Activated naive CD4-positive, alpha-beta T cell treated with anti-CD3 and anti-CD28 coated beads, Interleukin-2, amount 50 U/mL, for 24 hours (primary cell): Measurements from ENCODE around the gene PLA2G2C.

Experiments
- H3K27ac Mint-ChIP-seq: one replicate; pipeline ENCODE4 v1.8.0; 2021; ENCODE audit warnings: mild to moderate bottlenecking, mixed read lengths
- H3K27me3 Mint-ChIP-seq: one replicate; pipeline ENCODE4 v1.8.0; 2021; ENCODE audit warnings: mixed read lengths
- H3K36me3 Mint-ChIP-seq: one replicate; pipeline ENCODE4 v1.8.0; 2021; ENCODE audit warnings: mixed read lengths
- H3K4me1 Mint-ChIP-seq: one replicate; pipeline ENCODE4 v1.8.0; 2021; ENCODE audit warnings: mixed read lengths
- H3K4me3 Mint-ChIP-seq: one replicate; pipeline ENCODE4 v1.8.0; 2021; ENCODE audit warnings: mild to moderate bottlenecking, mixed read lengths
- H3K9me3 Mint-ChIP-seq: one replicate; pipeline ENCODE4 v1.8.0; 2021; ENCODE audit warnings: mixed read lengths

Gene PLA2G2C

DNA sequence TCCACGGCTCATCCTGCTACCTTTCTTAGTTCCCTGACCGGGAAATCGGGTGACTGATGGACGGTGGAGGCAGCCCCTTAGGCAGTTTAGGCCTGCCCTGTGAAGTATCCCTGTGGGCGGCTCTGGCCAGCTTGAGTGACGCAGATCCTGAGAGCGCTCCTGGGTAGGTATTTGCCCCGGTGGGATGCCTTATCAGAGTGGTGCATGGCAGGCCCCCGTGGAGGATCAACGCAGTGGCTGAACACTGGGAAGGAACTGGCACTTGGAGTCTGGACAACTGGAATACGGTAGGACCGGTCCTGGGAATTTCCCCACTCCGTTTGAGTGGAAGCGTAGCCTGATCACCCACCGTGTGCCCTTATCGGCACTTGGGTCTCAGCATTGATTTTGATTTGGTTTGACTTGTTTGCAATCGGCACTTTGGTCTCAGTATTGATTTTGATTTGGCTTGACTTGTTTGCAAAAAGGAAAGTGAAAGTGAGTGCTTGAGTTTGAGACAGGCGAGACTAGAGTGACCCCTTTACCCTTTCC lies 32.0 kb downstream of the PLA2G2C start:
- peak overlapping the region; percentile 49 for H3K4me3 Mint-ChIP-seq
- H3K4me1 Mint-ChIP-seq: peaks cover 12% of the 10 kb centered on the region
- no peaks in the 10 kb centered on the region for H3K9me3 Mint-ChIP-seq
- H3K36me3 Mint-ChIP-seq: no peaks in the 10 kb centered on the region
- H3K27me3 Mint-ChIP-seq: no peaks in the 10 kb centered on the region
- no peak overlapping the region for H3K27ac Mint-ChIP-seq

DNA sequence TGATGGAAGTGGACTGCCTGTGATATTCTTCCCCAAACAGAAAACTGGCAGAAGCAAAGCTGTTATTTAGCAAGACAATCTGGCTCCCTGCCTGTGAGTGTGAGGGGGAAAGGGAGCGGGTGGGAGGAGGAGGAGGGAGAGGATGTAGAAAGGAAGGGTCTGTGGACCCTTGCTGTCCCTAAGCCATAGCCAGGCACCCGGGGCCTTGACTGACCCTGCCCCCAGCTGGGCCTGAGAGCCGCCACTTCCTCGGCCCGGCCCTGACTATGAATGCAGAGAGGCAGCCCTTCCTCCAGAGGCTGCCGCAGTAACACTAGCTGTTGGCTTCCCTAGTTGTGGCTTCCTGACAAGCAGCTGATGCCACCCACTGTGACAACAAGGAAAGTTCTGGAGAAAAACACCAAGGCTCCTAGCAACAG lies 33.3 kb downstream of the PLA2G2C start:
- H3K4me1 Mint-ChIP-seq: peaks cover 12% of the 10 kb centered on the region
- H3K36me3 Mint-ChIP-seq: no peaks in the 10 kb centered on the region
- no peak overlapping the region for H3K4me3 Mint-ChIP-seq
- H3K27me3 Mint-ChIP-seq: no peaks in the 10 kb centered on the region
- no peak overlapping the region for H3K27ac Mint-ChIP-seq
- H3K9me3 Mint-ChIP-seq: no peaks in the 10 kb centered on the region

DNA sequence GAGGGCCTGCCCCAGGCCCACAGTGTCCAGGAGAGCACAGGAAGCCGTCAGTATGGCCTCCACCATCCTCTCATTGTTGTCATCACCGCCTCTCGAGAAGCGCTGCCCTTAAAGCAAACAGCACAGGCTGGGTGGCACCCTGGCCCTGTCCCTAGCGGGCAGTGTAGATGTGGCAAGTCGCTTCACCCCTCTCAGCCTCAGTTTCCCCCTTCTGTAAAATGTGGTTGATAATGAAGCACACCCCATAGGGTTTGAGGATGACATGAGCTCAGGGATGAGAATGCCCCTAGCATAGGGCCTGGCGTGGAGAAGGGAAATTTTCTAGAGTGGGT lies 33.8 kb downstream of the PLA2G2C start:
- no peak overlapping the region for H3K27ac Mint-ChIP-seq
- no peaks in the 10 kb centered on the region for H3K27me3 Mint-ChIP-seq
- no peaks in the 10 kb centered on the region for H3K9me3 Mint-ChIP-seq
- no peaks in the 10 kb centered on the region for H3K36me3 Mint-ChIP-seq
- H3K4me1 Mint-ChIP-seq: peaks cover 12% of the 10 kb centered on the region
- H3K4me3 Mint-ChIP-seq: peak overlapping the region; percentile 87

DNA sequence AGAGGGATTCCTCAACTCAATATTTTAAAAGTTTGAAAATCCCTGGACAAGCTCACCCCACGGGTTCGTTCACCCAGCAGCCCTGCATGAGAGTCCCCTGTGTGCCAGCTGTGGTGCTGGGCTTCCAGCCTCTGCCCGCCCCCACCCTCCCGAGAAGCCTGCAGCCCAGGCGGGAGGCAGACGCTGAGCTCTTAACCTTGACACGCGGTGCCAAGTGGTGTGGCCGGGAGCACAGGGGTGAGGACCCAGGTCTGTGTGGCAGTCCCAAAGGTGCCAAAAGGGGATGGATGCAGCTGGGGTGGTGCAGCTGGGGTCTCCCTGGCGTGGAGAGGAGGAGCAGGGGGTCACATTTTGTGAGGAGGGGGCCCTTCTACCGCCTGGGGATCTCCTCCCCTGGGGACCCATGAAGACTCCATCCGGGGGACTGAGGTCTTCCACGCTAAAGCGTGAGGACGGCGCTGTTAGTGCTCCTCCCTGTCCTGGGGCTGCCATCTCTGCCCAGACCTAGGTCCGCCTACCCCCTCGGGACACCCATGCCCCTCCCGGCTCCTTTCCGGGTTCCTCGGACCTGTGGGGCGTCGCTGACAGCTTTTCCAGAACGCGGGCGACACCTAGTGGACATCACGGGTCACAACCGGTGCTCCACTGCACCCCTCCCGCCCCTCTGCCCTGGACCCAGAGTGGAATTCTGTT lies 34.3 kb downstream of the PLA2G2C start:
- no peaks in the 10 kb centered on the region for H3K36me3 Mint-ChIP-seq
- no peaks in the 10 kb centered on the region for H3K27me3 Mint-ChIP-seq
- peaks cover 12% of the 10 kb centered on the region for H3K4me1 Mint-ChIP-seq
- H3K27ac Mint-ChIP-seq: no peak overlapping the region
- no peaks in the 10 kb centered on the region for H3K9me3 Mint-ChIP-seq
- H3K4me3 Mint-ChIP-seq: peak overlapping the region; percentile 87

DNA sequence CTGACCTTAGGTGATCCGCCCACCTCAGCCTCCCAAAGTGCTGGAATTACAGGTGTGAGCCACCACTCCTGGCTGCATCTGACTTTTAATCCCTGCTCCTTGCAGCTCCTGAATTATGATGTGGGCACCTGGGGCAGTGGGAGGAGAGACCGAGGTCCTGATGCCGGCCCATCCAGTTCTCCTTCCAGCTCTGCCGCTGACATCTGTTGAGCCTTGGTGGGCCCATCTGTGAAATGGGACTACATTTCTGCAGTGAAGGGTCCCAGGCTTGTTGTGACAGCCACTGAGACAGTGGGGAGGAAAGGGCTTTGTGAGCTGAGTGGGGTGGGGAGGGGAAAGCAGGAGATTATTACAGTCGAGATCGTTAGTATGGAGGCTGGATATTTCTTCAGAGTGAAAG lies 35.3 kb downstream of the PLA2G2C start:
- Mint-ChIP-seq H3K27ac (no peak overlapping the region), H3K4me3 (peak overlapping the region; percentile 13), H3K36me3 (no peaks in the 10 kb centered on the region), H3K27me3 (no peaks in the 10 kb centered on the region), H3K4me1 (peaks cover 12% of the 10 kb centered on the region), H3K9me3 (no peaks in the 10 kb centered on the region)

DNA sequence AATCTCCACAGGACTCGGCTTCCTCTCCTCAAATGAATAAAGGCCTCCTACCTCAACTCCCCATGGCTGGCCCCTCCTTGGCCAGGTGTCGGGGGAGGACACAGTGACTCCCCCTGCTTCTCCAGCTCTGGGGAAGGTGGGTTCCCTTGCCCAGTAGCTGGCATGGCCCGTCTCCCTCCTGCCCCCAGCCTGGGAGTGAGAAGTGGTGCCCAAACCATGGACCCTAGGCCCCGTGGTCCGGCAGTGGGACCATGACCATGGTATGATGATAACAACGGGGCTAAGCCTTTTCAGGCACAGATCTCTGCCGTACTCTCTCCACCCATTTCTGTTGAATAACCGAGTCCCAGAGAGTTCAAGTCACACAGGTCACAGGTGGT lies 36.0 kb downstream of the PLA2G2C start:
- peaks cover 12% of the 10 kb centered on the region for H3K4me1 Mint-ChIP-seq
- no peaks in the 10 kb centered on the region for H3K9me3 Mint-ChIP-seq
- no peaks in the 10 kb centered on the region for H3K36me3 Mint-ChIP-seq
- no peak overlapping the region for H3K4me3 Mint-ChIP-seq
- H3K27me3 Mint-ChIP-seq: no peaks in the 10 kb centered on the region
- no peak overlapping the region for H3K27ac Mint-ChIP-seq

DNA sequence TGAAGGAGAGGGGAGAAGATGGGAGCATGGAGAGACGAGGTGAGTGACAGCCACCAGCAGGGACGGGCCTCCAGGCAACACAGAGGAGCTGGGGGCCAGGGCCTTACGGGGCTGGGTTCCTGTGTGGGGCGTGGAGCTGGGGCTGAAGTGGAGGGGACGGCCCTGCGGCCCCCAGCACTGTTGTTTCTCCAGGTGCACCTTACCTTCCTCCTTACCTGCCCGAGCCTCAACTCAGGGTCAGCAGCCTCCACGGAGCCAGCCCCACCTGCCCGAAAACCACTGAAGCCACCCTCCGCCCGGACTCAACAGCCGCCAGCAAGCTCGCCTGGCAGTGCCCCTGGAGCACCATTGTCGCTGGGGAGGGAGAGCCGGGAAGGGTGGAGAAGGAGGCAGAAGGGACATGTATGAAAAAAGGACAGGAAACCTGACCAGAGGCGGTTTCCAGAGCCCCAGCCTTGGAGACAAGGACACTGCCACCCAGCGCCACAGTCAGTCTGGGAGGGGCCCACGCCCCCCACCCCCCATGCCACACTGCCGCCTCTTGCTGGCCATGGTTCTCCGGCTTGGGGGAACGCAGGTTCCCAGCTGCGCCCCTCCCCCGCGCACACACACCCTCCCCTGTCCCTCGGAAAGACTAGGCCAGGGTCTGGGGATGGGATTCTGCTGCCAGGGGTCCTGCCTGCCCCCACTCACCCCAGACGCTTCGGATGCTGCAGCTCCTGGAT lies 36.6 kb downstream of the PLA2G2C start:
- Mint-ChIP-seq H3K36me3 (no peaks in the 10 kb centered on the region), H3K9me3 (no peaks in the 10 kb centered on the region), H3K4me3 (no peak overlapping the region), H3K27me3 (no peaks in the 10 kb centered on the region), H3K4me1 (peaks cover 10% of the 10 kb centered on the region), H3K27ac (no peak overlapping the region)

DNA sequence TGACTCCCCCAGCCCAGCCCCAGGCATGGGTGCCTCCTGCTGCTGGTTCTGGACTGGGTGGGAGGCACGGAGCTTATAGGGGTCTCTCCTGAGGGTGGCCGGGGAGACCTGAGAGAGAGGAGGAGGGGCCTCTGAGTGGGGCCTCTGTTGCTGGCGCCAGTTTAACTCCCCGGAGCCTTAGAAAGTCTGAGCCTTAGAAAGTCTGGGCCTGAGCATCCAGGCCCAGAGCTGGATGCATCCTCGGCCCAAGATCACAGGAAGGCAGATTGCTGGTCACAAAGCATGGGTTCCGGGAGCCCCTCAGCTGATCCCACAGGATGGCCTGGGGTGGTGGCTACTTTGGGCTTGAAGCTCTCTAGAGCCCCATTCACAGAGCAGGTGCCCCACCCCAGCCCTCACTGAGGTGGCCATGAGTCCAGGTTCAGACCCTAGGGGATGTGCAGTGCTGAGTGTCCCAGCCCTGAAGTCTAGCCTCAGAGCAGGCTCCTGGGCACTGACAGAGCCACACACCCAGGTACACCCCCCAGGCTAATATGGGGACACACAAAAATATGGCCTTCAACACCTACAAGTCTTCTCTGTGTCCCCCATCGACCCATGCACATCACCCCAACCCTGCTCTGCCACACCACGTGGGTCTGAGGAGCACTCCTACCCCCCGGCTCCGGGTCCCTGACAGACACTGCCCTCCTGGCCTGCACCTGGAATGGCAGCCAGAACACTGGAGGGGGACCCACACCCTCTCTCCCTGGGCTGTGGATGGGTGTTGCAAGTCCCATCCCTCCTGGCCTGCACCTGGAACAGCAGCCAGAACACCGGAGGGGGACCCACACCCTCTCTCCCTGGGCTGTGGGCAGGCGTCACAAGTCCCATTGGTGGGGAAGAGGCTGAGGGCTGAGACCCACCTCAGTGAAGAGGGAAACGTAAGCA lies 37.5 kb downstream of the PLA2G2C start:
- Mint-ChIP-seq H3K36me3 (no peaks in the 10 kb centered on the region), H3K4me1 (peaks cover 4% of the 10 kb centered on the region), H3K4me3 (no peak overlapping the region), H3K27me3 (no peaks in the 10 kb centered on the region), H3K9me3 (no peaks in the 10 kb centered on the region), H3K27ac (no peak overlapping the region)

DNA sequence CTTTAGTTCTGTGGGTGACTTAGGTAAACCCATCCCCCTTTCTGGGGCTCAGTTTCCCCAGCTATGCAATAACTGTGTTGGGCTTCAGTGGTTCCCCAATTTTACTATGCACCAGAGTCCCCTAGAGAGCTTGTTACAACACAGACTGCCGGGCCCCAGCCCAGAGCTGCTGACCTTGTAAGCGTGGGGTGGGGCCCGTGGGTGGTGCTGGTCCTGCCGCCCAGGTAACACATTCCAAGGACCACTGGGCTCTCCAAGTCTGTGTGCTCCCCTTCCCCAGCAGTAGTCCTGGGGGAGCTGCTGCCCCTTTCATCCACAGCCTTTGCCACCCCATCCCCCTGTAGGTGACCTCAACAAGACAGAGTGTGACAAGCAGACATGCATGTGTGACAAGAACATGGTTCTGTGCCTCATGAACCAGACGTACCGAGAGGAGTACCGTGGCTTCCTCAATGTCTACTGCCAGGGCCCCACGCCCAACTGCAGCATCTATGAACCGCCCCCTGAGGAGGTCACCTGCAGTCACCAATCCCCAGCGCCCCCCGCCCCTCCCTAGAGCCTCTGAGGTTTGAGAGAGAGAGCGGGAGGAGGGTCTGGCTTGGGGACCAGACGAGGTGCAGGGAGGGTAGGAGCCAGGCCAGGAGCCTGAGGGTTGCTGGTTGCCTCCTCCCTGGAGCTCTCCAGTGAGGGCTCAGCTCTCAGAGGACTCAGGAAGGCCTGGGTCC lies 38.3 kb downstream of the PLA2G2C start:
- H3K27ac Mint-ChIP-seq: no peak overlapping the region
- no peaks in the 10 kb centered on the region for H3K9me3 Mint-ChIP-seq
- peaks cover 4% of the 10 kb centered on the region for H3K4me1 Mint-ChIP-seq
- no peaks in the 10 kb centered on the region for H3K36me3 Mint-ChIP-seq
- H3K4me3 Mint-ChIP-seq: no peak overlapping the region
- no peaks in the 10 kb centered on the region for H3K27me3 Mint-ChIP-seq

DNA sequence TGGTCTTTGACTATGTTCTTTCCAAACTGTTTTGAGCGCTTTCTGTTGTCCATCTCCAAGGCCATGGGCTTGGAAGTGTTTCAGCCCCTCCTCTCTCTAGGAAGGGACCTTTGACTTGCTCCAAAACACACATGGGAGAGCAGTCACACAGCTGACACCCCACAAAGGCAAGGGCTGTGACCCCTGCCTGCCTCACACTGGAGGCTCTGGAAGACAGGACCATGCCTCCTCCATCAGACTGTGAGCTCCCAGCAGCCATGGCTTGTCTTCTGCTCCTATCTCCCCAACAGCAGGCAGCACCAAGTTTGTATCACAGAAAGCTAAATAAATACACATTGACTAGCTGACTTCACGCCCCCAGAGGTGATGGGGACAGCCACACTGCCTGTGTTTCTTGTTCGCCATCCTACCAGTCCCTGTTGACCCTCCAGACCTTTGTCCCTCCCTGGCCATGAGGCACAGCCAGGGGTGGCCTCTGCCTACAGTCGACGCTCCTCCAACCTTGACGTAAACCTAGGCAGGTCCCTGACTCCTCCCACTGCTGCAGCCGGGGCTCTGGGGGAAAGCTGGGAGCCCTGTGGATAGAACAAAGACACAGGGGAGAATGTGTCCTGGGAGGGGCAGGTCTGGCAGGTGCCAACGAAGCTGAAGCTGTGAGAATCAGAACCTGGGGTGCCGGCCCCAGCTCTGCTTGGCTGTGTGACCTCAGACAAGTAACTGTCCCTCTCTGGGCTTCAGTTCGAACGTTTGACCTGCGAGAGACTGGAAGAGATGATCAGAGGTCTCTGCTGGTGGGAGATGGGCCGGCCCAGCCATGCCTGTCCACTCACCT lies 42.4 kb downstream of the PLA2G2C start:
- no peak overlapping the region for H3K4me3 Mint-ChIP-seq
- no peak overlapping the region for H3K27ac Mint-ChIP-seq
- H3K4me1 Mint-ChIP-seq: no peaks in the 10 kb centered on the region
- H3K9me3 Mint-ChIP-seq: no peaks in the 10 kb centered on the region
- no peaks in the 10 kb centered on the region for H3K27me3 Mint-ChIP-seq
- H3K36me3 Mint-ChIP-seq: no peaks in the 10 kb centered on the region

DNA sequence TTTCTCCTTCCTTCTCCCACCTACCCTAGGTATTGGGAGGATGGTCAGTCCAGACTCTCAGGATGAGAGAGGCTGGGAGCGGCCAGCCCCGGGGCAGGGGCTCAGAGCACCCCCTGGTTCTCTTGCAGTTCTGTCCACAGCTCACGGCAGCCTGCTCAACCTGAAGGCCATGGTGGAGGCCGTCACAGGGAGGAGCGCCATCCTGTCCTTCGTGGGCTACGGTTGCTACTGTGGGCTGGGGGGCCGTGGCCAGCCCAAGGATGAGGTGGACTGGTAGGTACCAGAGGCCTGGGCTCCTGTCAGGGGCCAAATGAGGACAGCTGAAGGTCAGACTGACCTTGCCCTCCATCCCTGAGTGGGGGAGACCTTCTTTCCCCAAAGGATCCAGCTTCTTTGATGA lies 43.0 kb downstream of the PLA2G2C start:
- no peak overlapping the region for H3K27ac Mint-ChIP-seq
- H3K4me3 Mint-ChIP-seq: no peak overlapping the region
- no peaks in the 10 kb centered on the region for H3K9me3 Mint-ChIP-seq
- H3K36me3 Mint-ChIP-seq: no peaks in the 10 kb centered on the region
- no peaks in the 10 kb centered on the region for H3K4me1 Mint-ChIP-seq
- no peaks in the 10 kb centered on the region for H3K27me3 Mint-ChIP-seq

DNA sequence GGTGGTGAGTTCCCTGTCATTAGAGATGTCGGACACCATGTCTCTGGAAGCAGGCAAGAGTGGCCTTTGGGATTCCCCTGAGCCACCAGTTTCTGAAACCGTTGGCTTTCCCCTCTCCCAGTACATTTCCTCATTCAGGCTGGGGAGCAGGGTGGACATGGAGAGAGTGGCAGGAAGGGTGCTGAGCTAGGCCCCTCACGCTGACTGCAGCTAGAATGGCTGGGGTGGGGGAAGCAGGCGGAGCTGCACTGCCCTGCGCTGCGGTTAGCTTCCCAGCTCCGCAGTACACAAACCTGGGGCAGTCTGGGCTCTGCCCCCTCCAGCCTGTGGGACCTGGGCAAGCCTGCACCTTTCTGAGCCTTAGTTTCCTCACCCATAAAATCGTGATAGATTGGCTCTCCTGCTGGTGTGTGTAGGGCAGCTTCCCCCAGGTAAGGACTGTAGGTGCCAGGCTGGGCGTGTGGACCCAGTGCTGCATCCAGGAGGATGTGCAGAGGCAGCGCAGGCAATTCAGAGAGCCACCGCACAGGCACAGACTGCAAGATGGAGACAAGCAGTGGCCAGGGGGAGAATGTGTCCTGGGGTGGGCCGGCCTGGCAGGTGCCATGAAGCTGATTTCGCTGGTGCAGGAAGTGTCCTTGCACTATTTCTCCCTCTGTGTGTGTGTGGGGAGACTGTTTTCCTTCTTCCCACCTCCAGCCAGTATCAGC lies 44.2 kb downstream of the PLA2G2C start:
- H3K9me3 Mint-ChIP-seq: no peaks in the 10 kb centered on the region
- H3K36me3 Mint-ChIP-seq: no peaks in the 10 kb centered on the region
- no peaks in the 10 kb centered on the region for H3K4me1 Mint-ChIP-seq
- peaks cover 5% of the 10 kb centered on the region for H3K27me3 Mint-ChIP-seq
- H3K4me3 Mint-ChIP-seq: no peak overlapping the region
- H3K27ac Mint-ChIP-seq: no peak overlapping the region

DNA sequence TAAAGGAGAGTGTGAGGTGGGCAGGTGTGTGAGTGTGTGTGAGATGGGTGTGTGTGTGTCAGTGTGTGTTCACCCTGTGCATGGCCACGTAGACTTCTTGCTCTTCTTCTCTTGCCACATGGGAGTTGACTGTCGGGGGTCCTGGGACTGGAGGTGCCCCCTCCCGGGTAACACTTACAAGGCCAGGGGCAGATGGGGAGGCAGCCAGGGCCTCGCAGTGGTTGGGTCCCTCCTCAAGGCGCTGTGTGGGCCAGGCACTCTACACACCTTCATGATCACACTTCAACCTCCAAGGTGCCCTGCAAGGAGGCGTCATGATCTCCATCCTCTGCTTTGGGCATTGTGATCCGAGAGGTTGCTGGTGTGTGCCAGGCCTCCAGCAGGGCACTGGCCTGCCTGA lies 44.9 kb downstream of the PLA2G2C start:
- Mint-ChIP-seq H3K4me3 (no peak overlapping the region), H3K27me3 (peaks cover 5% of the 10 kb centered on the region), H3K36me3 (no peaks in the 10 kb centered on the region), H3K4me1 (no peaks in the 10 kb centered on the region), H3K27ac (no peak overlapping the region), H3K9me3 (no peaks in the 10 kb centered on the region)

DNA sequence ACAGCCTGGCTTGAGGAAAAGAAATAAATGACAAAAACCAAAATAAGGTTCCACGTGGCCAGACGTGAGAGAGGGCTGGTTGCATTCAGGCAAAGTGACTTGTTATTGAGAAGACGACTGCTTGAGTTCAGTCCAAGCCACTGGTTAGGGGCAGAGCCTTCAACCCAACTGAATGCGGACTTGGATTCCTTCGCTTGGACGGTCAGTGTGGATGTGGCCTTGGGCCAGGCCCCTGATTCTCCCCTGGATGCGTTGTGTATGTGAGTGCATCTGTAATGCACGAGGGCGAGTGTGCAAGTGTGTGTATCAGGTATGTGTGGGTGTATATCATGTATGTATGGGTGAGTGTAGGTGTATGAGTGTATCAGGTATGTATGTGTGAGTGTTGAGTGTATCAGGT lies 45.3 kb downstream of the PLA2G2C start:
- no peaks in the 10 kb centered on the region for H3K9me3 Mint-ChIP-seq
- no peaks in the 10 kb centered on the region for H3K36me3 Mint-ChIP-seq
- H3K27ac Mint-ChIP-seq: no peak overlapping the region
- peaks cover 7% of the 10 kb centered on the region for H3K27me3 Mint-ChIP-seq
- no peak overlapping the region for H3K4me3 Mint-ChIP-seq
- no peaks in the 10 kb centered on the region for H3K4me1 Mint-ChIP-seq
